ENCODE data around the gene SIAE.

- TF ChIP-seq EP300 (IDR thresholded peaks at IDR 0.05) = no peak
- TF ChIP-seq, protein P1, sequence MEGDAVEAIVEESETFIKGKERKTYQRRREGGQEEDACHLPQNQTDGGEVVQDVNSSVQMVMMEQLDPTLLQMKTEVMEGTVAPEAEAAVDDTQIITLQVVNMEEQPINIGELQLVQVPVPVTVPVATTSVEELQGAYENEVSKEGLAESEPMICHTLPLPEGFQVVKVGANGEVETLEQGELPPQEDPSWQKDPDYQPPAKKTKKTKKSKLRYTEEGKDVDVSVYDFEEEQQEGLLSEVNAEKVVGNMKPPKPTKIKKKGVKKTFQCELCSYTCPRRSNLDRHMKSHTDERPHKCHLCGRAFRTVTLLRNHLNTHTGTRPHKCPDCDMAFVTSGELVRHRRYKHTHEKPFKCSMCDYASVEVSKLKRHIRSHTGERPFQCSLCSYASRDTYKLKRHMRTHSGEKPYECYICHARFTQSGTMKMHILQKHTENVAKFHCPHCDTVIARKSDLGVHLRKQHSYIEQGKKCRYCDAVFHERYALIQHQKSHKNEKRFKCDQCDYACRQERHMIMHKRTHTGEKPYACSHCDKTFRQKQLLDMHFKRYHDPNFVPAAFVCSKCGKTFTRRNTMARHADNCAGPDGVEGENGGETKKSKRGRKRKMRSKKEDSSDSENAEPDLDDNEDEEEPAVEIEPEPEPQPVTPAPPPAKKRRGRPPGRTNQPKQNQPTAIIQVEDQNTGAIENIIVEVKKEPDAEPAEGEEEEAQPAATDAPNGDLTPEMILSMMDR (IDR thresholded peaks at IDR 0.05) = no peak
Observed at GRCh38 chr11:124623861-124624525, 49.5 kb downstream of the SIAE start.

Measured in suprapubic skin (tissue), 3 donors.